K562 (cell line): Measurements from ENCODE around the gene AHSP. TPM values are rescaled to one million over a fixed set of nuclear protein-coding genes. Genes with fewer than 3 reads are reported as not detected.

Experiments
- ATAC-seq: fragments of 200-7000 bp; cut with Tn5 transposase; 3 replicates; pipeline ENCODE4 v1.9.1; 2020; ENCODE audit warnings: moderate library complexity
- BruUV-seq: library from RNA; stranded (reverse); fragments of 400-500 nt; replicated peaks from 2 replicates; lab custom pipeline; 2021; lab: Mats Ljungman, UMichigan
- CTCF ChIA-PET: fragments of 300-600 bp; formaldehyde crosslinking; extraction: SDS; loops from one replicate; lab custom pipeline; 2021; ENCODE audit warnings: low intra/inter-chr PET ratio; lab: Yijun Ruan, JAX
- POLR2A ChIA-PET: fragments of 300-600, 350-650 bp; sonication (Branson Sonifier 250); formaldehyde crosslinking; extraction: SDS; loops from one replicate; lab custom pipeline; 2021; ENCODE audit warnings: antibody characterized with exemption, inconsistent platforms; lab: Yijun Ruan, JAX
- DNase-seq, 4 experiments: peaks; one replicate each; pipeline versions ENCODE4 v3.0.0 to v3.0.0-alpha.2; 2011 to 2018; ENCODE audit warnings: low spot score in 3 of 4, mixed read lengths in 3 of 4; ENCODE audit errors: extremely low read depth in 1 of 4
- FAIRE-seq: peaks from 2 replicates; lab custom pipeline; 2011; peaks lifted over from hg19 to GRCh38; lab: Jason Lieb, UNC
- H2AFZ ChIP-seq: 2 replicates; pipeline ENCODE4 v1.6.0; 2011; ENCODE audit warnings: low read depth, low read length, control low read depth, inconsistent platforms
- H3K27ac ChIP-seq: fragments of 200-600 bp; 3 replicates; pipeline ENCODE4 v1.8.0; 2011; ENCODE audit warnings: low read depth, mild to moderate bottlenecking, control low read depth, inconsistent platforms, low read length, moderate library complexity, mixed read lengths; ENCODE audit errors: extremely low read depth
- H3K27me3 ChIP-seq, 2 experiments: fragments of 300-600 bp in 1 of 2; 2 replicates in 1 of 2; 3 replicates in 1 of 2; pipeline versions ENCODE4 v1.6.0 to v1.8.0; 2011; ENCODE audit warnings: inconsistent platforms in 2 of 2, low read length in 2 of 2, mild to moderate bottlenecking in 1 of 2, mixed read lengths in 1 of 2, moderate library complexity in 1 of 2; ENCODE audit not compliant: control insufficient read depth in 2 of 2, insufficient read depth in 2 of 2
- H3K36me3 ChIP-seq: fragments of 300-600 bp; 3 replicates; pipeline ENCODE4 v1.8.0; 2011; ENCODE audit warnings: mild to moderate bottlenecking, low read length, inconsistent platforms; ENCODE audit not compliant: control insufficient read depth, insufficient read depth
- H3K4me1 ChIP-seq, 2 experiments: fragments of 200-600 bp in 1 of 2; replicated peaks in 1 of 2; 2 replicates in 1 of 2; 3 replicates in 1 of 2; pipeline versions ENCODE4 v1.5.1 to v1.8.0; 2011; ENCODE audit warnings: inconsistent platforms in 2 of 2, low read length in 2 of 2, mild to moderate bottlenecking in 1 of 2, mixed read lengths in 1 of 2, moderate library complexity in 1 of 2; ENCODE audit not compliant: control insufficient read depth in 2 of 2, insufficient read depth in 2 of 2
- H3K4me2 ChIP-seq: 2 replicates; pipeline ENCODE4 v1.6.1; 2011; ENCODE audit warnings: low read length, control low read depth, inconsistent platforms, mixed read lengths; ENCODE audit not compliant: insufficient read depth
- H3K4me3 ChIP-seq: fragments of 200-600 bp; sonication (generic), shearing (Covaris generic); 2 replicates; pipeline ENCODE4 v1.5.1; 2016; ENCODE audit warnings: control low read depth, inconsistent platforms
- H3K79me2 ChIP-seq: fragments of 200-600 bp; 3 replicates; pipeline ENCODE4 v1.8.0; 2011; ENCODE audit warnings: low read length, inconsistent platforms; ENCODE audit not compliant: control insufficient read depth, insufficient read depth
- H3K9ac ChIP-seq, 2 experiments: 2 replicates each; pipeline versions ENCODE4 v1.6.0 to v1.6.1; 2011; ENCODE audit warnings: low read depth in 2 of 2, low read length in 2 of 2, control low read depth in 1 of 2, inconsistent platforms in 1 of 2, mild to moderate bottlenecking in 1 of 2, mixed read lengths in 1 of 2; ENCODE audit not compliant: insufficient read depth in 1 of 2
- H3K9me1 ChIP-seq: one replicate; pipeline ENCODE4 v1.6.0; 2011; ENCODE audit warnings: inconsistent platforms, mild to moderate bottlenecking, low read length, moderate library complexity; ENCODE audit not compliant: control insufficient read depth, insufficient read depth
- H3K9me3 ChIP-seq: replicated peaks from 2 replicates; pipeline ENCODE4 v1.5.1; 2011; ENCODE audit warnings: low read depth, low read length, inconsistent platforms; ENCODE audit not compliant: control insufficient read depth, insufficient read depth
- H4K20me1 ChIP-seq: replicated peaks from 2 replicates; pipeline ENCODE4 v1.6.1; 2011; ENCODE audit warnings: low read length, inconsistent platforms, mixed read lengths; ENCODE audit not compliant: control insufficient read depth, insufficient read depth
- ELF2 ChIP-seq: fragments of 250-450 bp; sonication (Bioruptor Pico); IDR thresholded peaks from 2 replicates; pipeline ENCODE4 v1.5.0; 2021; ENCODE audit warnings: mild to moderate bottlenecking
- ERF ChIP-seq: fragments of 450-650 bp; formaldehyde crosslinking; IDR thresholded peaks from 2 replicates; pipeline ENCODE4 v1.4.0; 2020; ENCODE audit warnings: mild to moderate bottlenecking, mixed read lengths
- GATA2 ChIP-seq: sonication (generic); formaldehyde crosslinking; IDR thresholded peaks from 2 replicates; pipeline ENCODE4 v1.4.0; 2020; ENCODE audit warnings: mild to moderate bottlenecking, missing genetic modification reagents
- RAD51 ChIP-seq: fragments of 450-650 bp; IDR thresholded peaks from 2 replicates; pipeline ENCODE4 v1.7.1; 2016; ENCODE audit warnings: low read depth, mild to moderate bottlenecking, borderline replicate concordance
- ZBED1 ChIP-seq: IDR thresholded peaks from 2 replicates; pipeline ENCODE4 v1.6.1; 2014
- ZBTB17 ChIP-seq: fragments of 450-650 bp; formaldehyde crosslinking; IDR thresholded peaks from 2 replicates; pipeline ENCODE4 v1.4.0; 2020; ENCODE audit warnings: mild to moderate bottlenecking
- ZFP36 ChIP-seq: fragments of 150-350 bp; IDR thresholded peaks from 2 replicates; pipeline ENCODE4 v1.6.1; 2018; ENCODE audit warnings: low read length, low read depth; ENCODE audit not compliant: partially characterized antibody
- ZKSCAN1 ChIP-seq: fragments of 150-350 bp; IDR thresholded peaks from 2 replicates; pipeline ENCODE4 v1.6.1; 2016; ENCODE audit warnings: low read depth, low read length
- ZNF174 ChIP-seq: fragments of 250-450 bp; sonication (Bioruptor Pico); IDR thresholded peaks from 2 replicates; pipeline ENCODE4 v1.4.0; 2020; ENCODE audit warnings: mild to moderate bottlenecking
- ZNF436 ChIP-seq: fragments of 250-450, 450-650 bp; sonication (Bioruptor Pico); formaldehyde crosslinking; IDR thresholded peaks from 2 replicates; pipeline ENCODE4 v1.7.0; 2020; ENCODE audit warnings: mild to moderate bottlenecking
- WGBS: fragments of 100-300 bp; shearing (Covaris generic); methylation state at CpG from one replicate; pipeline ENCODE4 v1.1.6; 2016; ENCODE audit warnings: low coverage, mixed read lengths; ENCODE audit not compliant: insufficient coverage; ENCODE audit errors: missing lambda C conversion rate; 5-methylcytosine and 5-hydroxymethylcytosine counted together
- in situ Hi-C: fragments of 300-500 bp; cut with MboI; formaldehyde crosslinking; loops from 4 replicates; pipeline ENCODE4 v1.15.0; 2018; ENCODE audit warnings: inconsistent platforms, mixed read lengths
- intact Hi-C: fragments of 100-400 bp; cut with micrococcal nuclease; formaldehyde crosslinking; loops from 2 replicates; pipeline ENCODE4 v1.14.2; 2022
- polyA plus RNA-seq, 8 experiments: library from polyadenylated mRNA; depleted of rRNA in 4 of 8; stranded (reverse) in 5 of 8; unstranded in 3 of 8; fragments of >200 nt; fragmentation: Nextera tagmentation in 2 of 8; fragmentation: Illumina TruSeq in 1 of 8; extraction: Ambion mirVana in 2 of 8; extraction: Trizol in 1 of 8; gene quantifications; 2 replicates each; pipeline versions ENCODE4 v1.2.1 to v1.2.3, GENCODE V29; 2011 to 2014; ENCODE audit warnings: inconsistent platforms in 1 of 8, missing spikeins in 1 of 8
- total RNA-seq, 7 experiments: library from RNA; depleted of rRNA in 6 of 7; stranded (reverse); fragments of >200 nt in 6 of 7; fragmentation: Illumina TruSeq in 2 of 7; extraction: Trizol in 2 of 7; gene quantifications; 2 replicates each; pipeline versions ENCODE4 v1.2.1 to v1.2.3, GENCODE V29; 2011 to 2021; ENCODE audit warnings: low replicate concordance in 1 of 7
- TF ChIP-seq, protein P1 (sequence below): fragments of 150-350 bp; IDR thresholded peaks from 2 replicates; pipeline ENCODE4 v1.6.1; 2014; ENCODE audit warnings: low read depth, mild to moderate bottlenecking, low read length, borderline replicate concordance
- TF ChIP-seq, protein P2 (sequence below): fragments of 250-450 bp; sonication (Bioruptor Pico); IDR thresholded peaks from 2 replicates; pipeline ENCODE4 v1.5.0; 2022; ENCODE audit warnings: mild to moderate bottlenecking
- TF ChIP-seq, protein P3 (sequence below), 3 experiments: fragments of 200-800 bp in 1 of 3; sonication (Bioruptor generic) in 1 of 3; sonication (generic) in 1 of 3; formaldehyde crosslinking in 1 of 3; IDR thresholded peaks; 2 replicates each; pipeline versions ENCODE4 v1.6.1 to v1.8.0; 2016 to 2022; ENCODE audit warnings: mild to moderate bottlenecking in 2 of 3, missing compliant biosample characterization in 2 of 3, missing genetic modification characterization in 2 of 3, missing genetic modification reagents in 1 of 3
- TF ChIP-seq, protein P4 (sequence below): fragments of 250-450 bp; sonication (Bioruptor Pico); IDR thresholded peaks from 2 replicates; pipeline ENCODE4 v1.8.0; 2022; ENCODE audit warnings: moderate library complexity, mild to moderate bottlenecking, inconsistent platforms
- TF ChIP-seq, protein P5 (sequence below): IDR thresholded peaks from 2 replicates; pipeline ENCODE4 v1.6.1; 2014; ENCODE audit warnings: antibody characterized with exemption

AHSP gene
- total and polyA plus RNA-seq, 9 of the 15 experiments (the other 6 are each of a cell fraction or from before 2014, with no cell fraction given), result 6.6 to 99.1 (median 25.8) TPM

DNA sequence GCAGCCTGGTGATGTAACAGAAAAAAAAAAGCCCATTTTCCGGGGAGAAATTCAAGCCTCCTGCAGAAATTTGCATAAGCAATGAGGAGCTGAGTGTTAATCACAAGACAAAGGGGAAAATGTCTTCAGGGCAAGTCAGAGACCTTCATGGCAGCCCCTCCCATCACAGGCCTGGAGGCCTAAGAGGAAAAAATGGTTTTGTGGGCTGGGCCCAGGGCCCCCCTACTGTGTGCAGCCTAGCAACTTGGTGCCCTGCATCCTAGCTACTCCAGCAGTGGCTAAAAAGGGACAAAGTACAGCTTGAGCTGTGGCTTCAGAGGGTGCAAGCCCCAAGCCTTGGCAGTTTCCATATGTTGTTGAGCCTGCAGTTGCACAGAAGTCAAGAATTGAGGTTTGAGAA is 49.7 kb downstream of the AHSP start:
- H3K36me3 ChIP-seq, result no peaks in the 10 kb centered on the region
- ChIA-PET POLR2A (no interaction called here), CTCF (no interaction called here)
- no peak overlapping the region for H3K9ac ChIP-seq
- FAIRE-seq (no peak), DNase-seq (no peak), ATAC-seq (no peak)
- H3K27ac ChIP-seq, result no peak overlapping the region
- intact Hi-C loops, result no loop called here
- peaks cover 7% of the 10 kb centered on the region for H3K9me3 ChIP-seq
- H3K27me3 ChIP-seq, result no peaks in the 10 kb centered on the region
- H3K4me1 ChIP-seq, result no peaks in the 10 kb centered on the region
- in situ Hi-C loops, result no loop called here
- H2AFZ ChIP-seq, result no peak overlapping the region
- WGBS, result 0% methylated on average over 1 of the region's 1 CpG
- H3K4me3 ChIP-seq, result no peak overlapping the region
- H3K4me2 ChIP-seq, result no peak overlapping the region
- no TSS peak for BruUV-seq
- H3K9me1 ChIP-seq, result no peaks in the 10 kb centered on the region
- H3K79me2 ChIP-seq, result no peaks in the 10 kb centered on the region
- no peaks in the 10 kb centered on the region for H4K20me1 ChIP-seq
- TF ChIP-seq RAD51, result no peak
- no peak for TF ChIP-seq ZBTB17 (CRISPR knock-in tag)
- TF ChIP-seq ZNF174 (CRISPR knock-in tag), result no peak
- no peak for TF ChIP-seq ELF2 (CRISPR knock-in tag)
- TF ChIP-seq, protein P1, sequence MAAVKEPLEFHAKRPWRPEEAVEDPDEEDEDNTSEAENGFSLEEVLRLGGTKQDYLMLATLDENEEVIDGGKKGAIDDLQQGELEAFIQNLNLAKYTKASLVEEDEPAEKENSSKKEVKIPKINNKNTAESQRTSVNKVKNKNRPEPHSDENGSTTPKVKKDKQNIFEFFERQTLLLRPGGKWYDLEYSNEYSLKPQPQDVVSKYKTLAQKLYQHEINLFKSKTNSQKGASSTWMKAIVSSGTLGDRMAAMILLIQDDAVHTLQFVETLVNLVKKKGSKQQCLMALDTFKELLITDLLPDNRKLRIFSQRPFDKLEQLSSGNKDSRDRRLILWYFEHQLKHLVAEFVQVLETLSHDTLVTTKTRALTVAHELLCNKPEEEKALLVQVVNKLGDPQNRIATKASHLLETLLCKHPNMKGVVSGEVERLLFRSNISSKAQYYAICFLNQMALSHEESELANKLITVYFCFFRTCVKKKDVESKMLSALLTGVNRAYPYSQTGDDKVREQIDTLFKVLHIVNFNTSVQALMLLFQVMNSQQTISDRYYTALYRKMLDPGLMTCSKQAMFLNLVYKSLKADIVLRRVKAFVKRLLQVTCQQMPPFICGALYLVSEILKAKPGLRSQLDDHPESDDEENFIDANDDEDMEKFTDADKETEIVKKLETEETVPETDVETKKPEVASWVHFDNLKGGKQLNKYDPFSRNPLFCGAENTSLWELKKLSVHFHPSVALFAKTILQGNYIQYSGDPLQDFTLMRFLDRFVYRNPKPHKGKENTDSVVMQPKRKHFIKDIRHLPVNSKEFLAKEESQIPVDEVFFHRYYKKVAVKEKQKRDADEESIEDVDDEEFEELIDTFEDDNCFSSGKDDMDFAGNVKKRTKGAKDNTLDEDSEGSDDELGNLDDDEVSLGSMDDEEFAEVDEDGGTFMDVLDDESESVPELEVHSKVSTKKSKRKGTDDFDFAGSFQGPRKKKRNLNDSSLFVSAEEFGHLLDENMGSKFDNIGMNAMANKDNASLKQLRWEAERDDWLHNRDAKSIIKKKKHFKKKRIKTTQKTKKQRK, result peak; percentile 38; the same call in 1 of the 2 replicates
- TF ChIP-seq ZKSCAN1, result peak; percentile 89
- TF ChIP-seq, protein P2, sequence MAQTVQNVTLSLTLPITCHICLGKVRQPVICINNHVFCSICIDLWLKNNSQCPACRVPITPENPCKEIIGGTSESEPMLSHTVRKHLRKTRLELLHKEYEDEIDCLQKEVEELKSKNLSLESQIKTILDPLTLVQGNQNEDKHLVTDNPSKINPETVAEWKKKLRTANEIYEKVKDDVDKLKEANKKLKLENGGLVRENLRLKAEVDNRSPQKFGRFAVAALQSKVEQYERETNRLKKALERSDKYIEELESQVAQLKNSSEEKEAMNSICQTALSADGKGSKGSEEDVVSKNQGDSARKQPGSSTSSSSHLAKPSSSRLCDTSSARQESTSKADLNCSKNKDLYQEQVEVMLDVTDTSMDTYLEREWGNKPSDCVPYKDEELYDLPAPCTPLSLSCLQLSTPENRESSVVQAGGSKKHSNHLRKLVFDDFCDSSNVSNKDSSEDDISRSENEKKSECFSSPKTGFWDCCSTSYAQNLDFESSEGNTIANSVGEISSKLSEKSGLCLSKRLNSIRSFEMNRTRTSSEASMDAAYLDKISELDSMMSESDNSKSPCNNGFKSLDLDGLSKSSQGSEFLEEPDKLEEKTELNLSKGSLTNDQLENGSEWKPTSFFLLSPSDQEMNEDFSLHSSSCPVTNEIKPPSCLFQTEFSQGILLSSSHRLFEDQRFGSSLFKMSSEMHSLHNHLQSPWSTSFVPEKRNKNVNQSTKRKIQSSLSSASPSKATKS, result no peak
- TF ChIP-seq GATA2 (CRISPR knock-in tag), result no peak
- TF ChIP-seq, protein P3, sequence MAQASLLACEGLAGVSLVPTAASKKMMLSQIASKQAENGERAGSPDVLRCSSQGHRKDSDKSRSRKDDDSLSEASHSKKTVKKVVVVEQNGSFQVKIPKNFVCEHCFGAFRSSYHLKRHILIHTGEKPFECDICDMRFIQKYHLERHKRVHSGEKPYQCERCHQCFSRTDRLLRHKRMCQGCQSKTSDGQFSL (CRISPR knock-in tag; IDR thresholded peaks at IDR 0.05), result no peak
- TF ChIP-seq, protein P3 (tag; IDR thresholded peaks at IDR 0.05), result no peak
- TF ChIP-seq ZFP36, result peak; percentile 79
- no peak for TF ChIP-seq ZNF436
- TF ChIP-seq ERF (CRISPR knock-in tag), result no peak
- TF ChIP-seq, protein P4, sequence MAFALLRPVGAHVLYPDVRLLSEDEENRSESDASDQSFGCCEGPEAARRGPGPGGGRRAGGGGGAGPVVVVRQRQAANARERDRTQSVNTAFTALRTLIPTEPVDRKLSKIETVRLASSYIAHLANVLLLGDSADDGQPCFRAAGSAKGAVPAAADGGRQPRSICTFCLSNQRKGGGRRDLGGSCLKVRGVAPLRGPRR, result no peak
- TF ChIP-seq, protein P5, sequence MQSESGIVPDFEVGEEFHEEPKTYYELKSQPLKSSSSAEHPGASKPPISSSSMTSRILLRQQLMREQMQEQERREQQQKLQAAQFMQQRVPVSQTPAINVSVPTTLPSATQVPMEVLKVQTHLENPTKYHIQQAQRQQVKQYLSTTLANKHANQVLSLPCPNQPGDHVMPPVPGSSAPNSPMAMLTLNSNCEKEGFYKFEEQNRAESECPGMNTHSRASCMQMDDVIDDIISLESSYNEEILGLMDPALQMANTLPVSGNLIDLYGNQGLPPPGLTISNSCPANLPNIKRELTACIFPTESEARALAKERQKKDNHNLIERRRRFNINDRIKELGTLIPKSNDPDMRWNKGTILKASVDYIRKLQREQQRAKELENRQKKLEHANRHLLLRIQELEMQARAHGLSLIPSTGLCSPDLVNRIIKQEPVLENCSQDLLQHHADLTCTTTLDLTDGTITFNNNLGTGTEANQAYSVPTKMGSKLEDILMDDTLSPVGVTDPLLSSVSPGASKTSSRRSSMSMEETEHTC, result no peak
- no peak for TF ChIP-seq ZBED1
